NCI-H345 treated with DMSO at 0.1 percent for 48 hours (cell line): Measurements from ENCODE around the gene TSPOAP1.

Source experiments
- DNase-seq: peaks from one replicate; lab custom pipeline; 2025; ENCODE audit not compliant: unreplicated experiment; lab: John Stamatoyannopoulos, UW

TSPOAP1 gene

GRCh38 chr17:58305626-58306025 lies 23.0 kb downstream of the TSPOAP1 start:
- DNase-seq, result no peak

- no peak for DNase-seq
These were observed 23.7 kb downstream of the TSPOAP1 start for GRCh38 chr17:58304750-58305486.

GRCh38 chr17:58303971-58304749 lies 24.4 kb downstream of the TSPOAP1 start:
- no peak for DNase-seq

GRCh38 chr17:58302919-58303585 lies 25.5 kb downstream of the TSPOAP1 start:
- no peak for DNase-seq

GRCh38 chr17:58302171-58302918 lies 26.2 kb downstream of the TSPOAP1 start:
- no peak for DNase-seq

- no peak for DNase-seq
These were observed 27.0 kb downstream of the TSPOAP1 start for GRCh38 chr17:58301504-58302150.

- DNase-seq, result no peak
These were observed 28.3 kb downstream of the TSPOAP1 start for GRCh38 chr17:58300336-58300735.

GRCh38 chr17:58294034-58294433 lies 34.6 kb downstream of the TSPOAP1 start:
- no peak for DNase-seq

GRCh38 chr17:58291246-58291645 lies 37.3 kb downstream of the TSPOAP1 start:
- DNase-seq, result no peak

GRCh38 chr17:58289869-58290268 lies 38.7 kb downstream of the TSPOAP1 start:
- peak; percentile 6 for DNase-seq

GRCh38 chr17:58285422-58285810 lies 43.2 kb downstream of the TSPOAP1 start:
- no peak for DNase-seq

GRCh38 chr17:58284613-58285421 lies 43.8 kb downstream of the TSPOAP1 start:
- no peak for DNase-seq

- DNase-seq, result no peak
These were observed 44.7 kb downstream of the TSPOAP1 start for GRCh38 chr17:58283674-58284612.

- DNase-seq, result no peak
These were observed 46.2 kb downstream of the TSPOAP1 start for GRCh38 chr17:58282442-58282841.

GRCh38 chr17:58281511-58282011 lies 47.0 kb downstream of the TSPOAP1 start:
- DNase-seq, result no peak

GRCh38 chr17:58280480-58281217 lies 47.9 kb downstream of the TSPOAP1 start, which contains the start of gene MPO:
MPO (minus strand) TSS chr17:58280935; CDS start chr17:58280758, 177 bp downstream.
- DNase-seq, result no peak

GRCh38 chr17:58279736-58280479 lies 48.7 kb downstream of the TSPOAP1 start:
- no peak for DNase-seq
